ENCODE data around the gene CMTM5.

The CMTM5 gene

GRCh38 chr14:23376482-23377197 lies at the start of gene CMTM5:
Gene CMTM5 (plus strand): TSS chr14:23377046. CDS start chr14:23377252, 206 bp downstream.
- no peak for DNase-seq

GRCh38 chr14:23327947-23328744 lies 48.7 kb upstream of the CMTM5 start:
- peak; percentile 78 for DNase-seq

GRCh38 chr14:23335623-23336022 lies 41.2 kb upstream of the CMTM5 start:
- DNase-seq: no peak

GRCh38 chr14:23339506-23340268 lies 37.2 kb upstream of the CMTM5 start:
- DNase-seq: no peak

GRCh38 chr14:23344481-23344880 lies 32.4 kb upstream of the CMTM5 start:
- no peak for DNase-seq

- no peak for DNase-seq
Observed at GRCh38 chr14:23345987-23346692, 30.7 kb upstream of the CMTM5 start.

- DNase-seq: no peak
Observed at GRCh38 chr14:23346693-23347405, 30.0 kb upstream of the CMTM5 start.

GRCh38 chr14:23347406-23348296 lies 29.2 kb upstream of the CMTM5 start:
- DNase-seq: no peak

GRCh38 chr14:23348297-23348655 lies 28.6 kb upstream of the CMTM5 start:
- no peak for DNase-seq

- DNase-seq: no peak
Observed at GRCh38 chr14:23349156-23349845, 27.5 kb upstream of the CMTM5 start.

GRCh38 chr14:23351681-23352505 lies 25.0 kb upstream of the CMTM5 start:
- no peak for DNase-seq

- peak; percentile 39 for DNase-seq
Observed at GRCh38 chr14:23352506-23353432, 24.1 kb upstream of the CMTM5 start, which contains the start of gene SLC22A17. Gene SLC22A17 (minus strand): TSS chr14:23352887.

GRCh38 chr14:23353433-23353780 lies 23.4 kb upstream of the CMTM5 start:
- no peak for DNase-seq

- no peak for DNase-seq
Observed at GRCh38 chr14:23354990-23355389, 21.9 kb upstream of the CMTM5 start.

GRCh38 chr14:23355871-23356435 lies 20.9 kb upstream of the CMTM5 start:
- no peak for DNase-seq

- no peak for DNase-seq
Observed at GRCh38 chr14:23356662-23357061, 20.2 kb upstream of the CMTM5 start.

- DNase-seq: no peak
Observed at GRCh38 chr14:23357261-23357660, 19.6 kb upstream of the CMTM5 start.

GRCh38 chr14:23358042-23358441 lies 18.8 kb upstream of the CMTM5 start:
- no peak for DNase-seq

All from activated CD4-positive, alpha-beta T cell treated with anti-CD3 and anti-CD28 coated beads, Interleukin-10, Interleukin-2, amounts not matched to agents 100 ng/mL and 50 ng/mL, durations not matched to agents 16 hours and 8 hours (primary cell).